GM19463 (cell line): ENCODE results near the gene RAB40AL.

ENCODE experiments used
- ATAC-seq: cut with Tn5 transposase; IDR thresholded peaks from one replicate; pipeline ENCODE4 v1.9.1; 2021; ENCODE audit warnings: mild to moderate bottlenecking, moderate library complexity; ENCODE audit not compliant: unreplicated experiment

RAB40AL gene

DNA sequence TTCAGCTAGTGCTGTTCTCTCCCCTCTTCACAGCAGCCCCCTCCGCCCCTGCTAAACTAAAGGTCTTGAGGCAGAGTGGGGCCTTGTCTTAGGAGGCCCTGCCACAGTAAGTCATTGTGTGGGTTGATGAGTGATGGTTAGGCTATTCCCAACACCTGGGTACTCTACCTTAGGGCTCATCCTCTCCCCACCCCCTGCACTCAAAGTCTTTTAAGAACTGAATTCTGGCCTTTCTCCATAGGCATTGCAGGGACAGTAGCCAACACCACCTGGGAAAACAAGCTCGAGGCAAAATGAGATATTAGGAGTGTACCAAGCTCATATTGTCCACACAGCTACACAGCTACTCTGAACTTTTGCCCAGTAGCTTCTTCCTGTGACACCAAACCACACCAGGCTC is 42.5 kb downstream of the RAB40AL start:
- ATAC-seq: no peak

GRCh38 chrX:102983205-102983604 is 46.1 kb downstream of the RAB40AL start:
- no peak for ATAC-seq

GRCh38 chrX:102985192-102985591 is 48.1 kb downstream of the RAB40AL start:
- ATAC-seq: no peak
